ENCODE results near the gene TOX2. TPM values are rescaled to one million over a fixed set of nuclear protein-coding genes. Genes with fewer than 3 reads are reported as not detected.

TOX2 gene
- total and polyA plus RNA-seq, 2 of the 8 experiments (the other 6 are each of a cell fraction or from before 2014, with no cell fraction given): 1.8 to 3.4 TPM

DNA sequence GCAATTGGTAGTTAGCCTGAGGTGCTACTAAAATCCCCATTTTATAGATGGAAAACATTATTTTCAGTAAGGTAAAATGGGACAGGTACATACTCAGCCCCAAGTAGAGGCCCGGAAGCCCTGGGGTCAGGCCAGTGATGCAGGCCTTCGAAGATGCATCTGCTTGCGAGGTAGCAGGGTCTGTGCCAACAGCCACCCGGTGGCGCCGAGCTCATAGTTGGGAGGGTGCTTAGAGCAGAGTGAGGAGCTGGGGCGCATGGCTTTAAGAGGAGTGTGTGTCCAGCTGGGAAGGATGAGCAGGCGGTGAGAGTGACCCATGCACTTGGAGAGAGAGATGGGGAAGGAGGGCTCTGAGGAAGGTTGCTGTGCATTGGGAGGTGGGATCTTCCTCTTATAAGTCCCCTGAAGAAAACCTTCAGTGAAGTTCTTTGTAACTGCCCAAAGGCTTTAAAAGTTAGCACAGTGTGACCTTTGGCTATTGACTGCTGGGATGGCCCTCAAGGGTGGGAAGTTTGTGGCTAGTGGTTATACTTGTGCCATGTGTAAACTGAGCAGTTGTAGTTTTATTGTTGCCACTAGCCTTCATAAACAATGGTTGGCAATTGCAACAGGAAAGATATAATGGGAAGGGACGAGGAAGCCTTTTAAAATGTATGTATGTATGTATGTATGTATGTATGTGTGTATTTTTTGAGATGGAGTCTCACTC is 71.1 kb downstream of the TOX2 start:
- Histone ChIP-seq H3K14ac (ENCODE audit: insufficient read length) (no peak overlapping the region), H3K4me2 (ENCODE audit: insufficient read depth in 1 of 2, low read depth in 2 of 2, low read length in 2 of 2) (no peak overlapping the region), H2BK120ac (replicated peaks; ENCODE audit: low read depth, low read length) (no peak overlapping the region), H4K91ac (replicated peaks; ENCODE audit: insufficient read length, low read length) (no peak overlapping the region), H3K4me3 (ENCODE audit: extremely low read depth in 1 of 4, insufficient read depth in 2 of 4, low read depth in 3 of 4, low read length in 4 of 4) (no peak overlapping the region), H3K27ac (ENCODE audit: low read depth, low read length) (no peak overlapping the region), H2BK12ac (ENCODE audit: low read depth, low read length) (no peak overlapping the region), H3K56ac (replicated peaks; ENCODE audit: insufficient read length, low read depth, low read length) (no peak overlapping the region), H3K9ac (replicated peaks in 1 of 4; ENCODE audit: extremely low read depth in 1 of 4, low read depth in 3 of 4, low read length in 3 of 4) (no peak overlapping the region), H4K20me1 (replicated peaks in 1 of 2; ENCODE audit: control insufficient read depth in 1 of 2, insufficient read depth in 2 of 2, low read length in 2 of 2) (no peaks in the 10 kb centered on the region), H3K4me1 (replicated peaks in 1 of 4; ENCODE audit: control insufficient read depth in 3 of 4, insufficient read depth in 4 of 4, low read length in 3 of 4) (no peaks in the 10 kb centered on the region), H3K4ac (replicated peaks; ENCODE audit: insufficient read length, low read depth, low read length) (no peak overlapping the region), H2BK15ac (ENCODE audit: low read length) (no peak overlapping the region), H4K5ac (ENCODE audit: insufficient read length, low read depth, low read length) (no peak overlapping the region), H3K9me3 (ENCODE audit: insufficient read depth in 2 of 2, low read depth in 1 of 2, low read length in 1 of 2) (no peaks in the 10 kb centered on the region), H3K23me2 (ENCODE audit: low read depth, low read length) (no peaks in the 10 kb centered on the region), H2BK20ac (ENCODE audit: low read length) (no peak overlapping the region), H2AFZ (ENCODE audit: low read length) (no peak overlapping the region), H2AK5ac (ENCODE audit: low read depth, low read length) (no peak overlapping the region), H3K27me3 (replicated peaks in 1 of 4; ENCODE audit: control insufficient read depth in 3 of 4, extremely low read depth in 1 of 4, insufficient read depth in 3 of 4, low read length in 3 of 4) (no peaks in the 10 kb centered on the region), H3K36me3 (ENCODE audit: control insufficient read depth in 2 of 4, insufficient read depth in 4 of 4, low read length in 3 of 4) (no peaks in the 10 kb centered on the region), H2BK5ac (ENCODE audit: low read depth, low read length) (no peak overlapping the region), H3K18ac (ENCODE audit: extremely low read depth, low read length) (no peak overlapping the region), H4K8ac (ENCODE audit: extremely low read depth, insufficient read depth, low read length) (no peak overlapping the region), H3K23ac (ENCODE audit: insufficient read length) (no peak overlapping the region), H3K79me1 (ENCODE audit: low read depth, low read length) (no peaks in the 10 kb centered on the region), H3K79me2 (ENCODE audit: control insufficient read depth in 1 of 2, insufficient read depth in 2 of 2, low read length in 2 of 2) (no peaks in the 10 kb centered on the region)
- DNase-seq (ENCODE audit: low read depth in 1 of 2, low spot score in 2 of 2) (no peak), FAIRE-seq (no peak)
- CTCF ChIA-PET (ENCODE audit: partially characterized antibody): interaction anchor here (1.0 to 5.1 kb wide), 3 partner anchors 11 to 26 kb away, joined by 6 to 32 read pairs (median 10); no protein-coding TSS in a partner anchor
- WGBS, 2 experiments (ENCODE audit: extremely low coverage in 1 of 2, insufficient coverage in 1 of 2, insufficient read length in 1 of 2, insufficient replicate concordance in 2 of 2, low coverage in 1 of 2, low lambda C conversion rate in 2 of 2, missing lambda C conversion rate in 1 of 2): 83% methylated on average over 9 of the region's 9 CpGs; no CpG with 5 or more reads in 1 of the 2 experiments
- POLR2A ChIA-PET (ENCODE audit: partially characterized antibody): no interaction called here
- TF ChIP-seq RBBP5 (IDR thresholded peaks at IDR 0.05; ENCODE audit: borderline replicate concordance, low read depth, low read length) (no peak), RAD21 (IDR thresholded peaks at IDR 0.05 in 1 of 2, conservative IDR thresholded peaks at IDR 0.05 in 1 of 2; ENCODE audit: low read depth in 2 of 2, low read length in 2 of 2) (peak in 1 of 2 experiments; percentile 30; a peak in 2 of 4 replicates), MAFK (IDR thresholded peaks at IDR 0.05; ENCODE audit: low read depth, low read length) (no peak), SUZ12 (IDR thresholded peaks at IDR 0.05; ENCODE audit: low read length) (no peak), KDM1A (IDR thresholded peaks at IDR 0.05; ENCODE audit: borderline replicate concordance, low read length) (no peak), POLR2A (IDR thresholded peaks at IDR 0.05; ENCODE audit: control extremely low read depth in 1 of 2, low read depth in 2 of 2, low read length in 2 of 2) (no peak)
- TF ChIP-seq, protein P1, sequence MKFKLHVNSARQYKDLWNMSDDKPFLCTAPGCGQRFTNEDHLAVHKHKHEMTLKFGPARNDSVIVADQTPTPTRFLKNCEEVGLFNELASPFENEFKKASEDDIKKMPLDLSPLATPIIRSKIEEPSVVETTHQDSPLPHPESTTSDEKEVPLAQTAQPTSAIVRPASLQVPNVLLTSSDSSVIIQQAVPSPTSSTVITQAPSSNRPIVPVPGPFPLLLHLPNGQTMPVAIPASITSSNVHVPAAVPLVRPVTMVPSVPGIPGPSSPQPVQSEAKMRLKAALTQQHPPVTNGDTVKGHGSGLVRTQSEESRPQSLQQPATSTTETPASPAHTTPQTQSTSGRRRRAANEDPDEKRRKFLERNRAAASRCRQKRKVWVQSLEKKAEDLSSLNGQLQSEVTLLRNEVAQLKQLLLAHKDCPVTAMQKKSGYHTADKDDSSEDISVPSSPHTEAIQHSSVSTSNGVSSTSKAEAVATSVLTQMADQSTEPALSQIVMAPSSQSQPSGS (IDR thresholded peaks at IDR 0.05; ENCODE audit: low read length): no peak
- TF ChIP-seq, protein P2, sequence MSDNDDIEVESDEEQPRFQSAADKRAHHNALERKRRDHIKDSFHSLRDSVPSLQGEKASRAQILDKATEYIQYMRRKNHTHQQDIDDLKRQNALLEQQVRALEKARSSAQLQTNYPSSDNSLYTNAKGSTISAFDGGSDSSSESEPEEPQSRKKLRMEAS (IDR thresholded peaks at IDR 0.05): no peak

Measured in H1 (cell line).